Esophagus squamous epithelium (tissue), 5 donors: ENCODE data around the gene MYO15A. TPM values are rescaled to one million over a fixed set of nuclear protein-coding genes. Genes with fewer than 3 reads are reported as not detected.

ENCODE experiments used
- DNase-seq: peaks from one replicate; lab custom pipeline; 2025; lab: John Stamatoyannopoulos, UW
- H3K27ac ChIP-seq, 4 donors: fragments of 200-600 bp; sonication (generic); one replicate each; pipeline ENCODE4 v1.5.1; 2016 to 2019; ENCODE audit warnings: mild to moderate bottlenecking in 1 of 4
- H3K27me3 ChIP-seq, 4 donors: fragments of 200-600 bp; sonication (generic); 1 replicate in 3 of 4; 2 replicates in 1 of 4; pipeline versions ENCODE4 v1.5.1 to v1.6.0; 2017 to 2021; ENCODE audit warnings: antibody characterized with exemption in 1 of 4
- H3K36me3 ChIP-seq, 3 donors: fragments of 200-600 bp; sonication (generic); one replicate each; pipeline ENCODE4 v1.5.1; 2016 to 2019
- H3K4me1 ChIP-seq, 3 donors: fragments of 200-600 bp; sonication (generic); one replicate each; pipeline ENCODE4 v1.5.1; 2017 to 2019
- H3K4me3 ChIP-seq, 4 donors: fragments of 200-600 bp; sonication (generic); 1 replicate in 3 of 4; 2 replicates in 1 of 4; pipeline ENCODE4 v1.5.1; 2016 to 2019; ENCODE audit warnings: mild to moderate bottlenecking in 2 of 4, moderate library complexity in 1 of 4
- H3K9me3 ChIP-seq, 3 donors: fragments of 200-600 bp; sonication (generic); one replicate each; pipeline ENCODE4 v1.5.1; 2016 to 2019
- CTCF ChIP-seq, 6 experiments: fragments of 450-650 bp in 4 of 6; fragments of 200-600 bp in 2 of 6; sonication (generic) in 2 of 6; IDR thresholded peaks; one replicate each; pipeline ENCODE4 v1.5.1; 2016 to 2019; ENCODE audit warnings: antibody characterized with exemption in 6 of 6, mild to moderate bottlenecking in 4 of 6, moderate library complexity in 4 of 6
- POLR2A ChIP-seq, 4 donors: fragments of 450-650 bp; IDR thresholded peaks; one replicate each; pipeline ENCODE4 v1.6.1; 2017; ENCODE audit warnings: antibody characterized with exemption in 4 of 4, mild to moderate bottlenecking in 4 of 4, moderate library complexity in 3 of 4
- WGBS, 2 donors: methylation state at CpG; one replicate each; pipeline ENCODE4 v1.1.5; 2018; 5-methylcytosine and 5-hydroxymethylcytosine counted together
- intact Hi-C: fragments of 100-400 bp; cut with DNase I; formaldehyde crosslinking; loops from one replicate; pipeline ENCODE4 v1.15.0; 2022
- total RNA-seq, 4 donors: library from RNA; depleted of rRNA; stranded (reverse); fragments of >200 nt; gene quantifications; one replicate each; pipeline ENCODE4 v1.1.0, GENCODE V29; 2016
- donor health status: DM: yes; HTN: yes; CAD: no.

MYO15A gene
- total RNA-seq, 4 donors from 2014 or later = 0.18 to 1.7 (median 0.30) TPM; not detected in 1

- Histone ChIP-seq H3K27ac (no peak overlapping the region), H3K36me3 (no peaks in the 10 kb centered on the region), H3K4me3 (no peak overlapping the region), H3K27me3 (peaks cover 0 to 11% (median 0%) of the 10 kb centered on the region in 4 donors), H3K4me1 (no peaks in the 10 kb centered on the region), H3K9me3 (no peaks in the 10 kb centered on the region)
- DNase-seq = no peak
- intact Hi-C loops = no loop called here
- TF ChIP-seq POLR2A (IDR thresholded peaks at IDR 0.05) = no peak
- WGBS, 2 donors = 67 to 71% methylated on average over 4 of the region's 4 CpGs
Measured at GRCh38 chr17:18079543-18079942, 29.0 kb upstream of the MYO15A start.

GRCh38 chr17:18084256-18084655 lies 24.3 kb upstream of the MYO15A start:
- H3K4me3 ChIP-seq = no peak overlapping the region
- intact Hi-C loops = no loop called here
- H3K27ac ChIP-seq = no peak overlapping the region
- H3K27me3 ChIP-seq = no peaks in the 10 kb centered on the region
- no peak for TF ChIP-seq CTCF (IDR thresholded peaks at IDR 0.05)
- TF ChIP-seq POLR2A (IDR thresholded peaks at IDR 0.05) = no peak
- H3K4me1 ChIP-seq = peaks cover 8 to 22% (median 15%) of the 10 kb centered on the region in 3 donors
- no peaks in the 10 kb centered on the region for H3K36me3 ChIP-seq
- H3K9me3 ChIP-seq = no peaks in the 10 kb centered on the region
- no peak for DNase-seq
- 79 to 88% methylated on average over 4 of the region's 4 CpGs for WGBS, 2 donors

- DNase-seq = peak; percentile 63
- peak within 1 kb of the TSS; percentile 75 to 93 (median 86) for H3K4me3 ChIP-seq
- no peaks in the 10 kb centered on the region for H3K9me3 ChIP-seq
- intact Hi-C loops = no loop called here
- H3K27me3 ChIP-seq = no peaks in the 10 kb centered on the region
- peak within 1 kb of the TSS; percentile 82 to 90 (median 83) for H3K27ac ChIP-seq
- peaks cover 11 to 30% (median 15%) of the 10 kb centered on the region in 3 donors for H3K4me1 ChIP-seq
- WGBS, 2 donors = 0 to 1% methylated on average over 2 to 16 of the region's 52 CpGs
- H3K36me3 ChIP-seq = peaks cover 0 to 25% (median 0%) of the 10 kb centered on the region in 3 donors
- TF ChIP-seq CTCF (IDR thresholded peaks at IDR 0.05) (peak in 4 of 6 experiments; percentile 5 to 61 (median 14)), POLR2A (IDR thresholded peaks at IDR 0.05) (peak in 2 of 4 donors; percentile 23 to 44)
Measured at GRCh38 chr17:18087610-18088491, 20.7 kb upstream of the MYO15A start, which contains the start of gene DRG2. DRG2 (plus strand) TSS chr17:18087948; CDS start chr17:18088024, 76 bp downstream.

GRCh38 chr17:18089613-18090012 lies 18.9 kb upstream of the MYO15A start:
- peaks cover 11 to 35% (median 15%) of the 10 kb centered on the region in 3 donors for H3K4me1 ChIP-seq
- peaks cover 7 to 41% (median 8%) of the 10 kb centered on the region in 3 donors for H3K36me3 ChIP-seq
- no peak overlapping the region for H3K27ac ChIP-seq
- H3K4me3 ChIP-seq = no peak overlapping the region
- intact Hi-C loops = no loop called here
- no peaks in the 10 kb centered on the region for H3K9me3 ChIP-seq
- WGBS, 2 donors = 93 to 100% methylated on average over 2 of the region's 2 CpGs
- TF ChIP-seq POLR2A (IDR thresholded peaks at IDR 0.05) = no peak
- no peak for TF ChIP-seq CTCF (IDR thresholded peaks at IDR 0.05)
- no peak for DNase-seq
- H3K27me3 ChIP-seq = no peaks in the 10 kb centered on the region

- peaks cover 2 to 18% (median 8%) of the 10 kb centered on the region in 3 donors for H3K4me1 ChIP-seq
- no peak for DNase-seq
- peaks cover 7 to 83% (median 22%) of the 10 kb centered on the region in 3 donors for H3K36me3 ChIP-seq
- intact Hi-C loops = no loop called here
- no peak overlapping the region for H3K27ac ChIP-seq
- H3K27me3 ChIP-seq = no peaks in the 10 kb centered on the region
- 79 to 92% methylated on average over 12 to 13 of the region's 15 CpGs for WGBS, 2 donors
- no peak overlapping the region for H3K4me3 ChIP-seq
- no peaks in the 10 kb centered on the region for H3K9me3 ChIP-seq
- TF ChIP-seq POLR2A (IDR thresholded peaks at IDR 0.05) = no peak
- peak in 1 of 6 experiments; percentile 34 for TF ChIP-seq CTCF (IDR thresholded peaks at IDR 0.05)
Measured at GRCh38 chr17:18093616-18094408, 14.7 kb upstream of the MYO15A start.
